ENCODE results near the gene IL1R2.

- TF ChIP-seq, protein P1, sequence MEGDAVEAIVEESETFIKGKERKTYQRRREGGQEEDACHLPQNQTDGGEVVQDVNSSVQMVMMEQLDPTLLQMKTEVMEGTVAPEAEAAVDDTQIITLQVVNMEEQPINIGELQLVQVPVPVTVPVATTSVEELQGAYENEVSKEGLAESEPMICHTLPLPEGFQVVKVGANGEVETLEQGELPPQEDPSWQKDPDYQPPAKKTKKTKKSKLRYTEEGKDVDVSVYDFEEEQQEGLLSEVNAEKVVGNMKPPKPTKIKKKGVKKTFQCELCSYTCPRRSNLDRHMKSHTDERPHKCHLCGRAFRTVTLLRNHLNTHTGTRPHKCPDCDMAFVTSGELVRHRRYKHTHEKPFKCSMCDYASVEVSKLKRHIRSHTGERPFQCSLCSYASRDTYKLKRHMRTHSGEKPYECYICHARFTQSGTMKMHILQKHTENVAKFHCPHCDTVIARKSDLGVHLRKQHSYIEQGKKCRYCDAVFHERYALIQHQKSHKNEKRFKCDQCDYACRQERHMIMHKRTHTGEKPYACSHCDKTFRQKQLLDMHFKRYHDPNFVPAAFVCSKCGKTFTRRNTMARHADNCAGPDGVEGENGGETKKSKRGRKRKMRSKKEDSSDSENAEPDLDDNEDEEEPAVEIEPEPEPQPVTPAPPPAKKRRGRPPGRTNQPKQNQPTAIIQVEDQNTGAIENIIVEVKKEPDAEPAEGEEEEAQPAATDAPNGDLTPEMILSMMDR (IDR thresholded peaks at IDR 0.05): no peak
- no peak for TF ChIP-seq POLR2A (IDR thresholded peaks at IDR 0.05)
- peak in 1 of 2 donors; percentile 55 for TF ChIP-seq POLR2AphosphoS5 (IDR thresholded peaks at IDR 0.05)
These were observed 74.0 kb downstream of the IL1R2 start for GRCh38 chr2:102065675-102066252.
